AG09309 (cell line): Measurements from ENCODE around the gene ADAM33.

ENCODE experiments used
- DNase-seq: peaks from one replicate; pipeline ENCODE4 v3.0.0-alpha.2; 2010; ENCODE audit warnings: low read depth
- H3K4me3 ChIP-seq: 2 replicates; pipeline ENCODE4 v1.5.1; 2011; ENCODE audit warnings: mild to moderate bottlenecking, low read depth, low read length, moderate library complexity; ENCODE audit not compliant: control insufficient read depth
- CTCF ChIP-seq: IDR thresholded peaks from 2 replicates; pipeline ENCODE4 v1.5.1; 2011; ENCODE audit warnings: mild to moderate bottlenecking, low read depth, low read length, inconsistent platforms; ENCODE audit not compliant: insufficient read depth, control insufficient read depth; ENCODE audit errors: missing control alignments

Gene ADAM33

GRCh38 chr20:3661060-3661813 lies 20.6 kb downstream of the ADAM33 start:
- no peak overlapping the region for H3K4me3 ChIP-seq
- TF ChIP-seq CTCF, result no peak
- no peak for DNase-seq

GRCh38 chr20:3660262-3661059 lies 21.3 kb downstream of the ADAM33 start:
- no peak for TF ChIP-seq CTCF
- H3K4me3 ChIP-seq, result no peak overlapping the region
- DNase-seq, result no peak

GRCh38 chr20:3659492-3660261 lies 22.1 kb downstream of the ADAM33 start:
- H3K4me3 ChIP-seq, result no peak overlapping the region
- TF ChIP-seq CTCF, result no peak
- no peak for DNase-seq

GRCh38 chr20:3658716-3659491 lies 22.9 kb downstream of the ADAM33 start:
- H3K4me3 ChIP-seq, result no peak overlapping the region
- TF ChIP-seq CTCF, result no peak
- no peak for DNase-seq

- DNase-seq, result no peak
- H3K4me3 ChIP-seq, result no peak overlapping the region
- TF ChIP-seq CTCF, result no peak
Measured at GRCh38 chr20:3658019-3658715, 23.6 kb downstream of the ADAM33 start.

- TF ChIP-seq CTCF, result no peak
- H3K4me3 ChIP-seq, result no peak overlapping the region
- DNase-seq, result no peak
Measured at GRCh38 chr20:3655131-3655405, 26.7 kb downstream of the ADAM33 start.
